Activated naive CD4-positive, alpha-beta T cell treated with anti-CD3 and anti-CD28 coated beads, Interleukin-2, amount 50 U/mL, for 72 hours (primary cell): Measurements from ENCODE around the gene OR5H6. TPM values are rescaled to one million over a fixed set of nuclear protein-coding genes. Genes with fewer than 3 reads are reported as not detected.
"Not testable (repeated sequence)": the region's sequence is repeated elsewhere in the genome, so short reads cannot be mapped to it uniquely, and the experiment has no call there.

ENCODE experiments used
- ATAC-seq, 2 donors: fragments of 150-1000 bp; cut with Tn5 transposase; 2 replicates each; pipeline ENCODE4 v1.10.0; 2021; ENCODE audit warnings: mild to moderate bottlenecking in 2 of 2, moderate library complexity in 2 of 2
- DNase-seq, 2 donors: peaks; one replicate each; pipeline ENCODE4 v3.0.0; 2021 to 2022; ENCODE audit warnings: low spot score in 2 of 2
- H3K27ac Mint-ChIP-seq, 2 donors: one replicate each; pipeline ENCODE4 v1.8.0; 2022; ENCODE audit warnings: mild to moderate bottlenecking in 2 of 2, mixed read lengths in 2 of 2
- H3K36me3 Mint-ChIP-seq, 2 donors: one replicate each; pipeline ENCODE4 v1.8.0; 2022; ENCODE audit warnings: mixed read lengths in 2 of 2
- H3K9me3 Mint-ChIP-seq, 2 donors: one replicate each; pipeline ENCODE4 v1.8.0; 2022; ENCODE audit warnings: mixed read lengths in 2 of 2
- total RNA-seq, 2 donors: library from RNA; stranded (reverse); gene quantifications; one replicate each; pipeline ENCODE4 v1.2.3, GENCODE V29; 2022

The OR5H6 gene
- not detected for total RNA-seq

DNA sequence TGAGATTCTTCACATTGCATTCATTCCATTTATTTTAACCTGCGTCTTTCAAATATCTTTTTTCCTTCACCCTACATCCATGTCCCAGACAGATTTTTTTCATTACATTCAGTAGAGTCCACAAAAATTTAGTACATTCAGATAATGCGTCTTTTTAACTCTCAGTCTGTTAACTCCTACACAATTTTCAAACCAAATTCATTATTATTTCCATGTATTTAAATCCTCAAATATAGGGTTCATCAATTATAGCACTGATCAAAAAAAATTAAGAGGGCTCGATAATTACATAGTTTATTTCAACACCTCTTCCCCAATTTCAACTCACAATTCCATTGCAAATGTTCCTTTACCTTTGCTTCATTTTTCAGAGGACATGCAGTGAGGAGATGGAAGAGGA lies at the start of gene OR5H6:
Gene OR5H6 (plus strand): TSS at position 301 of the 400 bp plus-strand sequence. CDS start 89 bp downstream, at position 390.
- Mint-ChIP-seq H3K36me3 (no peaks in the 10 kb centered on the region), H3K9me3 (peaks cover 0 to 5% of the 10 kb centered on the region in 2 donors), H3K27ac (no peak within 1 kb of the TSS)
- DNase-seq (no peak), ATAC-seq (no peak)

GRCh38 chr3:98215051-98215450 lies 49.0 kb upstream of the OR5H6 start:
- no peaks in the 10 kb centered on the region for H3K36me3 Mint-ChIP-seq
- no peaks in the 10 kb centered on the region for H3K9me3 Mint-ChIP-seq
- no peak for ATAC-seq
- no peak overlapping the region for H3K27ac Mint-ChIP-seq
- DNase-seq = no peak

- Mint-ChIP-seq H3K9me3 (peaks cover 0 to 3% of the 10 kb centered on the region in 2 donors), H3K36me3 (no peaks in the 10 kb centered on the region), H3K27ac (no peak overlapping the region)
- DNase-seq = no peak
- ATAC-seq = no peak
These were observed 40.0 kb upstream of the OR5H6 start for GRCh38 chr3:98223907-98224672.

- DNase-seq (no peak), ATAC-seq (no peak)
- Mint-ChIP-seq H3K9me3 (peaks cover 2 to 4% of the 10 kb centered on the region in 2 donors), H3K27ac (no peak overlapping the region), H3K36me3 (no peaks in the 10 kb centered on the region)
These were observed 31.6 kb upstream of the OR5H6 start for GRCh38 chr3:98232489-98232888.

DNA sequence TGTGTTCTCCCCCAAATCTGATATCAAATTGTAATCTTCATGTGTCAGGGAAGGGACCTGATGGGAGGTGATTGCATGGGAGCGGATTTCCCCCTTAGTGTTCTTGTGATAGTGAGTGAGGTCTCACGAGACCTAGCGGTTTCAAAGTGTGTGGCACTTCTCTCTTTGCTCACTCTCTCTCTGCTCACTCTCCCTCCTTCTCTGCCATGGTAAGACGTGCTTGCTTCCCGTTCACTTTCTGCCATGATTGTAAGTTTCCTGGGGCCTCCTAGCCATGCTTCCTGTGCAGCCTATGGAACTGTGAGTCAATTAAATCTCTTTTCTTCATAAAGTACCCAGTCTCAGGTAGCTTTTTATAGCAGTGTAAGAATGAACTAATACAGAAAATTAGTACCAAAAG lies 30.6 kb upstream of the OR5H6 start:
- no peak for ATAC-seq
- Mint-ChIP-seq H3K36me3 (no peaks in the 10 kb centered on the region), H3K27ac (no peak overlapping the region), H3K9me3 (peaks cover 0 to 4% of the 10 kb centered on the region in 2 donors)
- no peak for DNase-seq

GRCh38 chr3:98240131-98240530 lies 23.9 kb upstream of the OR5H6 start:
- H3K9me3 Mint-ChIP-seq = no peaks in the 10 kb centered on the region
- H3K27ac Mint-ChIP-seq = no peak overlapping the region
- ATAC-seq (no peak), DNase-seq (no peak)
- no peaks in the 10 kb centered on the region for H3K36me3 Mint-ChIP-seq

DNA sequence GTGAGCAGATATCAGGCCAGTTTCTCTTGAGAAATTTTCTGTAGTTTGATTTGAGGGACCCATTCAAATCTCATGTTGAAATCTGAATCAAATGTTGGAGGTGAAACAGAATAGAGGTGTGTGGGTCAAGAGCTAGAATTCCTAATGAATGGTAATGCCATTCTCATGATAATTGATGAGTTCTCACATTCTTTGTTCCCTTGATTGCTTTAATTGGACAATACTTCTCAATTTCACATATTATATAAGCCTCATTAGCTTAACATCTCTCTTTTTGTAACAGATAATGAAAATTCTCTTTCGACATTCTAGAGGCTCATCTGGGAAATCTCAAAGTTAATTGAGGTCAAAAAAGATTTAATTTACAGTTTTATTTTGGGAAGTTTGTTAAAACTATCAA lies 21.9 kb upstream of the OR5H6 start:
- no peaks in the 10 kb centered on the region for H3K36me3 Mint-ChIP-seq
- ATAC-seq = no peak
- H3K9me3 Mint-ChIP-seq = no peaks in the 10 kb centered on the region
- DNase-seq = no peak
- no peak overlapping the region for H3K27ac Mint-ChIP-seq

- DNase-seq = no peak
- no peak for ATAC-seq
- no peaks in the 10 kb centered on the region for H3K36me3 Mint-ChIP-seq
- H3K9me3 Mint-ChIP-seq = no peaks in the 10 kb centered on the region
- H3K27ac Mint-ChIP-seq = no peak overlapping the region
These were observed 20.2 kb upstream of the OR5H6 start for GRCh38 chr3:98243843-98244242.

DNA sequence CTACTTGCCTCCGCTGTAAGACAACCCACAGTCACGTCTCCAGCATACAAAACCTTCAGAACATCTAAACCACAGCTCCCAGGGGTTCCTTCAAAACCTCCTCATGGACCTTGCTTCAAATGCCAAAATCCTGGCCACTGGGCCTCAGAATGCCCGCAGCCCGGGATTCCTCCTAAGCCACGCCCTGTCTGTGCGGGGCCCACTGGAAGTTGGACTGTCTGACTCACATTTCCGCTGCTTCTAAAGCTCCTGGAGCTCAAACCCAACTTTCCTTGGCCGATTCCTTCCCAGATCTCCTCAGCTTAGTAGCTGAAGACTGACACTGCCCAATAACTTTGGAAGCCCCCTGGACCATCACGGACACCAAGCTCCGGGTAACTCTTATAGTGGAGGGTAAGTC lies 17.9 kb upstream of the OR5H6 start:
- no peaks in the 10 kb centered on the region for H3K36me3 Mint-ChIP-seq
- no peaks in the 10 kb centered on the region for H3K9me3 Mint-ChIP-seq
- H3K27ac Mint-ChIP-seq = no peak overlapping the region
- no peak for DNase-seq
- no peak for ATAC-seq

DNA sequence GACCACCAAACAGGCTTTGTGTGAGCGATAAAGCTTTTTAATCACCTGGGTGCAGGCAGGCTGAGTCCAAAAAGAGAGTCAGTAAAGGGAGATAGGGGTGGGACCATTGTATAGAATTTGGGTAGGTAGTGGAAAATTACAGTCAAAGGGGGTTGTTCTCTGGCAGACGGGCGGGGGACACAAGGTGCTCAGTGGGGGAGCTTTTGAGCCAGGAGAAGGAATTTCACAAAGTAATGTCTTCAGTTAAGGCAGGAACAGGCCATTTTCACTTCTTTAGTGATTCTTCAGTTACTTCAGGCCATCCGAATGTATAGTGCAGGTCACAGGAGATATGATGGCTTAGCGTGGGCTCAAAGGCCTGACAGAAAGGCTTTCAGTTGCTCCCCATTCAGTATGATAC lies 8.0 kb upstream of the OR5H6 start:
- not testable (repeated sequence) for H3K36me3 Mint-ChIP-seq, ATAC-seq, H3K27ac Mint-ChIP-seq, DNase-seq
- H3K9me3 Mint-ChIP-seq = peaks cover 0 to 13% of the 10 kb centered on the region in 2 donors

DNA sequence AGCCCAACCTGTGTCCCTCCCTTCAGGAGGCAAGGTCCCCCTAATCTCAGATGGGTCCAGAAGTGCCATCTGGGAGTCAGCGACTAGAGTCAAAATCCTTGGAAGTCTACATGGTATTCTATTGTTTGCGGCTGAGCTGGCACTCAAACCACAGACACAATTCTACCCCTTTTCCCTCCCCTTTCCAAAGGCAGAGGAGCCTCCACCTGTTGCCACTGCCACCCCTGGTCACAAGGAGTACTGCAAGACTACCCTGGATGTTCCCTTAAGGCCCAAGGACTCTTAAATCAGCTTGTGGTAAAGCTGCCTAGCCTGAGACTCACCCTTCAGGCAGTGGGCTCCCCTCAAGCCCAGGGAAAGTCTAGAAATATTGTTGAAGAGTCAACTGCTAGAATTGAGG lies 4.3 kb upstream of the OR5H6 start:
- H3K27ac Mint-ChIP-seq = no peak overlapping the region
- ATAC-seq = no peak

GRCh38 chr3:98262046-98262445 lies 2.0 kb upstream of the OR5H6 start:
- Mint-ChIP-seq H3K36me3 (no peaks in the 10 kb centered on the region), H3K27ac (no peak overlapping the region), H3K9me3 (peaks cover 0 to 13% of the 10 kb centered on the region in 2 donors)
- DNase-seq (no peak), ATAC-seq (no peak)

More for the DNA sequence above, 4.3 kb upstream of the OR5H6 start:
- Mint-ChIP-seq H3K36me3 (no peaks in the 10 kb centered on the region), H3K9me3 (peaks cover 0 to 13% of the 10 kb centered on the region in 2 donors)
- no peak for DNase-seq

GRCh38 chr3:98269846-98270245 lies 5.8 kb downstream of the OR5H6 start:
- ATAC-seq (no peak), DNase-seq (no peak)
- Mint-ChIP-seq H3K9me3 (peaks cover 11 to 16% of the 10 kb centered on the region in 2 donors), H3K36me3 (peaks cover 5 to 11% of the 10 kb centered on the region in 2 donors), H3K27ac (no peak overlapping the region)

GRCh38 chr3:98272126-98272525 lies 8.1 kb downstream of the OR5H6 start:
- DNase-seq = no peak
- Mint-ChIP-seq H3K27ac (no peak overlapping the region), H3K36me3 (peaks cover 5 to 11% of the 10 kb centered on the region in 2 donors), H3K9me3 (peaks cover 11 to 16% of the 10 kb centered on the region in 2 donors)
- no peak for ATAC-seq

DNA sequence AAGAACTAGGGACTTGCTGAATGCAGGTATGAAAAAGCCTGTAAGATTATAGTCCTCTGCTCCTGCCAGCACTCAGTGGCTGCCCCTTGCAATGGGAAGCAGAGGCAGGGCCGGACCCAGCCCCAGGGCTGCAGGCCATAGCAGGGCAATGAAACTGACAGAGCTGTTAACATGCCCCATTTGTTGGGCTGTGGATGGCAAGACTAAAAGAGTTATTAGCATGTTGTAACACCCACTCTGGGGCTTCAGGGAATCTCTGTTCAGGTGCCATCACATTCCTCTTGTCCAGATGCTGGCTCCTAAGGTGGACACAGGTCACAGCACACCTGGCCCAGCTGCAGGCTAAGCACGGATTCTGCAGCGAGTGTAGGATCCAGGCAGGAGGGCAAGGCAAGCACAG lies 10.9 kb downstream of the OR5H6 start:
- Mint-ChIP-seq H3K9me3 (peaks cover 10 to 11% of the 10 kb centered on the region in 2 donors), H3K27ac (no peak overlapping the region), H3K36me3 (peaks cover 4 to 10% of the 10 kb centered on the region in 2 donors)
- ATAC-seq (no peak), DNase-seq (no peak)

DNA sequence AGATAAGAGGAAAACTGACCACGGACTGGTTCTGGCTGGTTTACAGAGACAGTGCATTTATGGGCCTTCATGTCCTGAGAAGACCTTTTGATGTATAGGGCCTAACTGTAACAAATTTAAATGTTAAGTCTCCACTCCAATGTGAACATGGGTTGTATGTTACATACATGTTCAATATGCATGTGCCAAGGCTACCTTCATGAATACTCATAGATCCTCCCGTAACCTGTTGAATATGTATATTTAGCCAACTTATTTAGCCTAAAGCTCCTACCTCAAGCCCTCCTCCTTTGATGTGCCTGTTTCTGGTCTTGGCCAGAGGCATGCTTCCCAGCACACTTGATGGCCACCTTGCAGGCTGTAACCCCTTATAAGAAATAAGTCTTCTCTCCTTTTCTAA lies 18.2 kb downstream of the OR5H6 start, which contains the start of gene OR5H2:
Gene OR5H2 (plus strand): TSS at position 301 of the 400 bp plus-strand sequence. CDS start 398 bp downstream, outside the sequence.
- no peak for ATAC-seq
- no peaks in the 10 kb centered on the region for H3K36me3 Mint-ChIP-seq
- no peak within 1 kb of the TSS for H3K27ac Mint-ChIP-seq
- H3K9me3 Mint-ChIP-seq = peaks cover 0 to 3% of the 10 kb centered on the region in 2 donors
- DNase-seq = no peak

- no peak for DNase-seq
- ATAC-seq = no peak
- Mint-ChIP-seq H3K9me3 (peaks cover 0 to 6% of the 10 kb centered on the region in 2 donors), H3K27ac (no peak overlapping the region), H3K36me3 (no peaks in the 10 kb centered on the region)
These were observed 26.9 kb downstream of the OR5H6 start for GRCh38 chr3:98290916-98291315.

DNA sequence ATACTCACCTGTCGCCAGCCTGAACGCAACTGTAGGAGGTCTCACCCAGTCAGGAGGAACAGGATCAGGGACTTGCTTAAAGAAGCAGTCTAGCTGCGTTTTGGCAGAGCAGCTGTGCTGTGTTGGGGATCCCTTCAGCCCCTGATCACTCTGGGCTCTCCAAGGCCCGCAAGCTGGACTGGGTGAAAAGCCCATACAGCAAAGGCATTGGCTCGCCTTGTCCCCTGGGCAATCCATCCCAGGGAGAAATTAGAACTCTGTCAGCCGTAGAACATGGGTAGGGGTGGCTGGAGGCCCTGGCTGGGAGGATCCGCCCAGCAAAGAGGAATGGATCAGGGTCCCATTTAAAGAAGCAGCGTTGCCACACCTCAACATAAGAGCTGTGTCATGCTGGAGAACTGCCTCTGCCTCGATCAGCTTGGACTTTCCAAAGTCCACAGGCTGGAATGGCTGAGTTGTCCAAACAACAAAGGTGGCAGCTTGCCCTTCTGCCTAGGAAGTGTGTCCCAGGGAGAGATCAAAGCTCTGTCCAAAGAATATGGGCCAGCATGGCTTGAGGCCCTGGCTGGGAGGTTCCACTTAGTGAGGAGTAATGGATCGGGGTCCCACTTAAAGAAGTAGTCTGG lies 27.4 kb downstream of the OR5H6 start:
- ATAC-seq (no peak), DNase-seq (no peak)
- Mint-ChIP-seq H3K27ac (no peak overlapping the region), H3K9me3 (peaks cover 0 to 6% of the 10 kb centered on the region in 2 donors), H3K36me3 (no peaks in the 10 kb centered on the region)
